Stomach (tissue), 19 donors: ENCODE data around the gene MAP1S. TPM values are rescaled to one million over a fixed set of nuclear protein-coding genes. Genes with fewer than 3 reads are reported as not detected.

Source experiments
- DNase-seq, 2 donors: peaks; one replicate each; pipeline versions ENCODE4 v3.0.0 to v3.0.0-alpha.2; 2013 to 2019
- H3K27ac ChIP-seq, 5 donors: fragments of 200-600 bp in 4 of 5; sonication (generic) in 4 of 5; one replicate each; pipeline ENCODE4 v1.5.1; 2013 to 2019; ENCODE audit warnings: mild to moderate bottlenecking in 1 of 5, moderate library complexity in 1 of 5
- H3K27me3 ChIP-seq, 3 donors: fragments of 200-600 bp; sonication (generic); one replicate each; pipeline ENCODE4 v1.5.1; 2017 to 2019; ENCODE audit warnings: mixed run types in 1 of 3
- H3K36me3 ChIP-seq, 4 donors: fragments of 200-600 bp; sonication (generic); 1 replicate in 3 of 4; 2 replicates in 1 of 4; pipeline ENCODE4 v1.5.1; 2016 to 2019
- H3K4me1 ChIP-seq, 4 donors: fragments of 200-600 bp; sonication (generic); one replicate each; pipeline ENCODE4 v1.5.1; 2016 to 2019
- H3K4me3 ChIP-seq, 4 donors: fragments of 200-600 bp; sonication (generic) in 3 of 4; one replicate each; pipeline ENCODE4 v1.5.1; 2016 to 2019; ENCODE audit warnings: mild to moderate bottlenecking in 1 of 4
- H3K9me3 ChIP-seq, 4 donors: fragments of 200-600 bp; sonication (generic); one replicate each; pipeline ENCODE4 v1.5.1; 2016 to 2019
- CTCF ChIP-seq, 7 experiments: fragments of 450-650 bp in 4 of 7; fragments of 200-600 bp in 3 of 7; sonication (generic) in 3 of 7; IDR thresholded peaks; one replicate each; pipeline ENCODE4 v1.5.1; 2016 to 2019; ENCODE audit warnings: antibody characterized with exemption in 7 of 7, control low read depth in 2 of 7, mild to moderate bottlenecking in 1 of 7
- EP300 ChIP-seq: sonication (generic); formaldehyde crosslinking; IDR thresholded peaks from one replicate; pipeline ENCODE4 v1.6.1; 2017; ENCODE audit warnings: antibody characterized with exemption
- POLR2A ChIP-seq, 4 donors: fragments of 450-650 bp; IDR thresholded peaks; one replicate each; pipeline ENCODE4 v1.6.1; 2016; ENCODE audit warnings: antibody characterized with exemption in 4 of 4, control low read depth in 2 of 4, mild to moderate bottlenecking in 1 of 4, moderate library complexity in 1 of 4
- POLR2AphosphoS5 ChIP-seq, 3 donors: sonication (generic); formaldehyde crosslinking; IDR thresholded peaks; one replicate each; pipeline ENCODE4 v1.6.1; 2016; ENCODE audit warnings: antibody characterized with exemption in 3 of 3
- WGBS, 5 donors: extraction: QIAGEN DNeasy Blood & Tissue Kit in 3 of 5; methylation state at CpG; one replicate each; pipeline versions ENCODE4 v1.1.5 to v1.1.7; 2013 to 2018; 5-methylcytosine and 5-hydroxymethylcytosine counted together
- intact Hi-C: fragments of 100-400 bp; cut with DNase I; formaldehyde crosslinking; loops from one replicate; pipeline ENCODE4 v1.15.1; 2023; ENCODE audit warnings: low total_unique reads
- long read RNA-seq, 10 donors: transcript quantifications; one replicate each; lab custom pipeline, GENCODE V29; 2026
- polyA plus RNA-seq, 3 donors: library from polyadenylated mRNA; stranded (reverse); fragments of 200-250 nt; gene quantifications; one replicate each; pipeline ENCODE4 v1.2.3, GENCODE V29; 2013
- total RNA-seq, 5 donors: library from RNA; depleted of rRNA; stranded (reverse); fragments of >200 nt; gene quantifications; one replicate each; pipeline versions ENCODE4 v1.1.0 to v1.2.3, GENCODE V29; 2014 to 2016
- donor health status: healthy with polysubstance abuse.
- donor health status: Bipolar disorder and iron deficiency.
- donor health status: healthy.

Gene MAP1S
- total RNA-seq (100 to 1,000 TPM in 1 of 5 donors, 10 to 100 TPM in 3, 1 to 10 TPM in 1; 8.3 to 193 (median 67.1) TPM), polyA plus RNA-seq (10 to 100 TPM; 14.9 to 25.2 (median 25.0) TPM)
- long read RNA-seq, donor 1, partial matches to known transcripts, result 9 of 10 reads
- long read RNA-seq, donor 1, other reads (novel, unspliced or antisense), result 0 of 10 reads
- long read RNA-seq, donor 2, partial matches to known transcripts, result 10 of 14 reads
- long read RNA-seq, donor 2, other reads (novel, unspliced or antisense), result 0 of 14 reads
- long read RNA-seq, donor 3, partial matches to known transcripts, result 7 of 9 reads
- long read RNA-seq, donor 3, other reads (novel, unspliced or antisense), result 0 of 9 reads
- long read RNA-seq, donor 4, partial matches to known transcripts, result 0 of 1 reads
- long read RNA-seq, donor 4, other reads (novel, unspliced or antisense), result 0 of 1 reads
- long read RNA-seq, donor 5, partial matches to known transcripts, result 19 of 22 reads
- long read RNA-seq, donor 5, other reads (novel, unspliced or antisense), result 0 of 22 reads
- long read RNA-seq, donor 6, partial matches to known transcripts, result 9 of 11 reads
- long read RNA-seq, donor 6, other reads (novel, unspliced or antisense), result 0 of 11 reads
- long read RNA-seq, donor 7, partial matches to known transcripts, result 12 of 16 reads
- long read RNA-seq, donor 7, other reads (novel, unspliced or antisense), result 0 of 16 reads
- long read RNA-seq, donor 8, partial matches to known transcripts, result 0 of 2 reads
- long read RNA-seq, donor 8, other reads (novel, unspliced or antisense), result 0 of 2 reads
- long read RNA-seq, donor 9, partial matches to known transcripts, result 0 of 3 reads
- long read RNA-seq, donor 9, other reads (novel, unspliced or antisense), result 0 of 3 reads
- long read RNA-seq, donor 10, result 0 reads

- peaks cover 26 to 64% (median 52%) of the 10 kb centered on the region in 4 donors for H3K4me1 ChIP-seq
- intact Hi-C loops, result no loop called here
- no peaks in the 10 kb centered on the region for H3K9me3 ChIP-seq
- H3K27ac ChIP-seq, result peak within 1 kb of the TSS; percentile 74 to 90 (median 83)
- H3K27me3 ChIP-seq, result no peaks in the 10 kb centered on the region
- 2 to 4% (median 3%) methylated on average over 26 to 53 of the region's 53 CpGs for WGBS, 5 donors
- H3K36me3 ChIP-seq, result peaks cover 7 to 27% (median 15%) of the 10 kb centered on the region in 4 donors
- DNase-seq, result peak; percentile 60 to 87
- TF ChIP-seq POLR2AphosphoS5 (IDR thresholded peaks at IDR 0.05), result peak; percentile 35 to 88 (median 76)
- peak in 1 of 4 donors; percentile 12 for TF ChIP-seq POLR2A (IDR thresholded peaks at IDR 0.05)
- TF ChIP-seq EP300, result no peak
- peak within 1 kb of the TSS; percentile 88 to 100 (median 94) for H3K4me3 ChIP-seq
Observed at GRCh38 chr19:17718947-17719711, at the start of gene MAP1S. MAP1S (plus strand) TSS chr19:17719480; CDS start chr19:17719503, 23 bp downstream.

- no peaks in the 10 kb centered on the region for H3K9me3 ChIP-seq
- H3K27me3 ChIP-seq, result peaks cover 0 to 40% (median 0%) of the 10 kb centered on the region in 3 donors
- no peaks in the 10 kb centered on the region for H3K36me3 ChIP-seq
- no peak overlapping the region for H3K4me3 ChIP-seq
- no peaks in the 10 kb centered on the region for H3K4me1 ChIP-seq
- intact Hi-C loops, result no loop called here
- WGBS, 5 donors, result 74 to 89% (median 77%) methylated on average over 2 of the region's 2 CpGs
- DNase-seq, result peak in 1 of 2 donors; percentile 22
- H3K27ac ChIP-seq, result no peak overlapping the region
- no peak for TF ChIP-seq POLR2A (IDR thresholded peaks at IDR 0.05)
- TF ChIP-seq CTCF (IDR thresholded peaks at IDR 0.05), result no peak
- TF ChIP-seq POLR2AphosphoS5 (IDR thresholded peaks at IDR 0.05), result no peak
- no peak for TF ChIP-seq EP300
Observed at GRCh38 chr19:17671906-17672305, 47.4 kb upstream of the MAP1S start.

GRCh38 chr19:17673937-17674799 lies 45.1 kb upstream of the MAP1S start:
- H3K27me3 ChIP-seq, result peaks cover 0 to 57% (median 6%) of the 10 kb centered on the region in 3 donors
- H3K9me3 ChIP-seq, result no peaks in the 10 kb centered on the region
- H3K4me3 ChIP-seq, result no peak overlapping the region
- intact Hi-C loops, result no loop called here
- no peak for DNase-seq
- H3K4me1 ChIP-seq, result no peaks in the 10 kb centered on the region
- H3K27ac ChIP-seq, result no peak overlapping the region
- TF ChIP-seq POLR2AphosphoS5 (IDR thresholded peaks at IDR 0.05), result no peak
- TF ChIP-seq CTCF (IDR thresholded peaks at IDR 0.05), result no peak
- TF ChIP-seq EP300, result no peak
- TF ChIP-seq POLR2A (IDR thresholded peaks at IDR 0.05), result no peak
- H3K36me3 ChIP-seq, result no peaks in the 10 kb centered on the region
- WGBS, 5 donors, result 57 to 72% (median 67%) methylated on average over 19 of the region's 19 CpGs

GRCh38 chr19:17676295-17676694 lies 43.0 kb upstream of the MAP1S start:
- Histone ChIP-seq H3K27ac (no peak overlapping the region), H3K4me1 (peaks cover 4 to 10% (median 7%) of the 10 kb centered on the region in 4 donors), H3K36me3 (no peaks in the 10 kb centered on the region), H3K27me3 (peaks cover 0 to 78% (median 24%) of the 10 kb centered on the region in 3 donors), H3K4me3 (no peak overlapping the region), H3K9me3 (no peaks in the 10 kb centered on the region)
- TF ChIP-seq EP300 (no peak), POLR2AphosphoS5 (IDR thresholded peaks at IDR 0.05) (no peak), CTCF (IDR thresholded peaks at IDR 0.05) (no peak), POLR2A (IDR thresholded peaks at IDR 0.05) (no peak)
- WGBS, 5 donors, result 39 to 58% (median 50%) methylated on average over 2 of the region's 2 CpGs
- no peak for DNase-seq
- intact Hi-C loops, result no loop called here
